Activated T-helper 1 cell treated with anti-CD3 and anti-CD28 coated beads, Interleukin-12 subunit alpha, Interleukin-12 subunit beta, Interleukin-2, Interleukin-4 antibody, amounts not matched to agents 30 ng/mL and 10 ng/mL and 1 ng/mL, durations not matched to agents 14 hours and 24 hours and 36 hours (primary cell): ENCODE results near the gene MBNL2. TPM values are rescaled to one million over a fixed set of nuclear protein-coding genes. Genes with fewer than 3 reads are reported as not detected.
A peak's percentile ranks its signal among the peaks of the same experiment; 100 is the strongest.

Source experiments
- DNase-seq: peaks from one replicate; pipeline ENCODE4 v3.0.0; 2021; ENCODE audit warnings: low spot score
- H3K27ac Mint-ChIP-seq: one replicate; pipeline ENCODE4 v1.8.0; 2021; ENCODE audit warnings: mild to moderate bottlenecking, mixed read lengths
- H3K27me3 Mint-ChIP-seq: one replicate; pipeline ENCODE4 v1.8.0; 2022; ENCODE audit warnings: mild to moderate bottlenecking, moderate library complexity, mixed read lengths; ENCODE audit not compliant: insufficient read depth
- H3K36me3 Mint-ChIP-seq: one replicate; pipeline ENCODE4 v1.8.0; 2021; ENCODE audit warnings: low read depth, mixed read lengths
- H3K4me1 Mint-ChIP-seq: one replicate; pipeline ENCODE4 v1.8.0; 2021; ENCODE audit warnings: low read depth, mixed read lengths
- H3K4me3 Mint-ChIP-seq: one replicate; pipeline ENCODE4 v1.8.0; 2021; ENCODE audit warnings: mild to moderate bottlenecking, moderate library complexity, mixed read lengths
- H3K9me3 Mint-ChIP-seq: one replicate; pipeline ENCODE4 v1.8.0; 2021; ENCODE audit warnings: mixed read lengths
- intact Hi-C: fragments of 100-400 bp; cut with micrococcal nuclease; formaldehyde crosslinking; loops from one replicate; pipeline ENCODE4 v1.15.1; 2024
- total RNA-seq: library from RNA; stranded (reverse); gene quantifications from 2 replicates; pipeline ENCODE4 v1.2.3, GENCODE V29; 2022

MBNL2 gene
- total RNA-seq, 1 donor from 2014 or later: 20.7 TPM

DNA sequence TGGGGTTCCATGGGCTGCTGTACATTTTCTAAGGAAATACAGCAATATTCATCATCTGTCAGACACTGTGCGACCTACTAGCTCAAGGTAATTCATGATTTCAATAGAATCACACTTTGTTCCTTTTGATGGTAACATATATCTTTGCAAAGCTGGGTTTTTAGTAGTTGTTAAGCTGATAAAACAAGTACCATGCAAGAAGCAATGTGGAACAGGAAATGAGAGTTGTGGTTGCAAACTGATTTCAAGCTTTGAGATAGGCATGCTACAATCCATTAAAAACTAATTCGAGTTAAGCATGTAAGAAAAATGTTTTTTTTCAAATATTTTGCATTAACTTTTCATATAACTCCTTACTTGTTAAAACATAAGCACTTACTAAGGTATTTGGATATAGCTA is 6.8 kb upstream of the MBNL2 start:
- H3K9me3 Mint-ChIP-seq: no peaks in the 10 kb centered on the region
- intact Hi-C loops: no loop called here

GRCh38 chr13:97219226-97219625 is 2.9 kb upstream of the MBNL2 start:
- no peak for DNase-seq
- Mint-ChIP-seq H3K4me3 (no peak overlapping the region), H3K4me1 (peaks cover 22% of the 10 kb centered on the region), H3K27me3 (no peaks in the 10 kb centered on the region), H3K27ac (no peak overlapping the region), H3K36me3 (peaks cover 2% of the 10 kb centered on the region), H3K9me3 (no peaks in the 10 kb centered on the region)
- intact Hi-C loops: no loop called here

More for the DNA sequence above, 6.8 kb upstream of the MBNL2 start:
- no peak for DNase-seq
- H3K27me3 Mint-ChIP-seq: peaks cover 2% of the 10 kb centered on the region
- no peak overlapping the region for H3K27ac Mint-ChIP-seq
- H3K4me3 Mint-ChIP-seq: no peak overlapping the region
- H3K4me1 Mint-ChIP-seq: peaks cover 11% of the 10 kb centered on the region
- H3K36me3 Mint-ChIP-seq: no peaks in the 10 kb centered on the region

DNA sequence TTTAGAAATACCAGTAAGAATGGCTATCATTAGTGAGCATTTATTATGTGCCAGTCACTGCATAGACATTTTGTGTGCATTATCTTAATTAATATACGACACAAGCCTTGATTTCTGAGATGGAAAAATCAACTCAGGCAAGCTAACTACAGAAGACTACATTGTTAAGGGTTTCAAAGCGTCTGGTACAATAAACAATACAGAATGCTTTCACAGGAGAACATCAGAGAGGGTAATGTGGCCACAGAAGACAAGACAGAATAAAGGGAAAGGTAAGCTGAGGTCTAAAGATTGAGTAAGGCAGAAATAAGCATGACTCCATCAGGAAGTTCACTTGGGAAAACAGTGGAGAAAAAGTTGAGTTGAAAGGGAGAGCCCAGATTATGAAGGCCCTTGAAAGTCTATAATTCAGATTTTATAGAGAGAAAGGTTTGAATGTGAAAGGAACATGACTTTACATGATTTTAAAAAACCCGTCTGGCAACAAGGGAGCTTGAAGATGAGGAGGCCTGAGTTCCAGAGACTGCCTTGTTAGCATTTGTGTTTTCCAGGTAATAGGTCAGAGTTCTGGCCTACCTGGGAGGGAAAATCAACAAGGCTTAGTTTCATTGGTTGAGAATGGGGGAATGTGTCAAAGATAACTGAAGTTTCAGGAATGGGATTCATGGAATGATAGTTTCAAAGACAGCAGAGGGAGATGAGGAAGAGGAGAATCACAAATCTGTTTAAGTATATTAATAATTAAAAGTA is 1.8 kb upstream of the MBNL2 start:
- no peaks in the 10 kb centered on the region for H3K27me3 Mint-ChIP-seq
- H3K36me3 Mint-ChIP-seq: peaks cover 6% of the 10 kb centered on the region
- no peak overlapping the region for H3K27ac Mint-ChIP-seq
- H3K4me1 Mint-ChIP-seq: peaks cover 33% of the 10 kb centered on the region
- intact Hi-C loops: loop anchor here (5.0 to 10.0 kb wide), 2 partner anchors 757 to 1354 kb away; partner anchors contain the start of gene STK24
- H3K4me3 Mint-ChIP-seq: no peak overlapping the region
- DNase-seq: no peak
- H3K9me3 Mint-ChIP-seq: no peaks in the 10 kb centered on the region

DNA sequence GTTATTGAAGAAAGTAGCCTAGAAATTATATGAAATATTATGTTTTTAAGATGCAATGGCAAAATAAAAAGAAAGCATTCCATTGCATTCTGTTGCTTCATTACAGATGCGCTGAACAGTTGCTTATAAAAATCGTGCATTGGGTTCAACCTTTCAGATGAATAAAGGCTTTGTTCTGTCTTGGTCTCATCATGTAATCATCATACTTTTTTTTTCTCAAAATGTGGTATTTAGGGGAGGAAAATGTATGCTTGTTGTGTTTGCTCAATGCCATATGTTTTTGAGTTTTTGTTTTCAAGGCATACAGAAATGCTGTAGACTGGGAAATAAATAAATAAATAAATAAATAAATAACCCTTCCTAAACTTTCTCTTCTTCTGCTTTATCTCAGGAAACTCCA is 1.1 kb upstream of the MBNL2 start:
- DNase-seq: no peak
- Mint-ChIP-seq H3K27me3 (no peaks in the 10 kb centered on the region), H3K4me3 (no peak overlapping the region), H3K27ac (no peak overlapping the region), H3K4me1 (peaks cover 39% of the 10 kb centered on the region), H3K9me3 (no peaks in the 10 kb centered on the region), H3K36me3 (peaks cover 7% of the 10 kb centered on the region)
- intact Hi-C loops: loop anchor here (5.0 to 10.0 kb wide), 2 partner anchors 756 to 1354 kb away; partner anchors contain the start of gene STK24

GRCh38 chr13:97221466-97221865 is 667 bp upstream of the MBNL2 start:
- Mint-ChIP-seq H3K9me3 (no peaks in the 10 kb centered on the region), H3K4me1 (peaks cover 42% of the 10 kb centered on the region), H3K36me3 (peaks cover 7% of the 10 kb centered on the region), H3K4me3 (no peak overlapping the region), H3K27me3 (no peaks in the 10 kb centered on the region), H3K27ac (no peak overlapping the region)
- DNase-seq: no peak
- intact Hi-C loops: loop anchor here (5.0 to 10.0 kb wide), 2 partner anchors 756 to 1353 kb away; partner anchors contain the start of gene STK24

- H3K4me1 Mint-ChIP-seq: peaks cover 60% of the 10 kb centered on the region
- no peaks in the 10 kb centered on the region for H3K27me3 Mint-ChIP-seq
- H3K9me3 Mint-ChIP-seq: no peaks in the 10 kb centered on the region
- DNase-seq: no peak
- peak overlapping the region; percentile 87 for H3K4me3 Mint-ChIP-seq
- H3K36me3 Mint-ChIP-seq: peaks cover 9% of the 10 kb centered on the region
- intact Hi-C loops: loop anchor here (5.0 to 10.0 kb wide), 2 partner anchors 754 to 1352 kb away; partner anchors contain the start of gene STK24
- peak overlapping the region; percentile 82 for H3K27ac Mint-ChIP-seq
Measured at GRCh38 chr13:97223037-97223710, 1.0 kb downstream of the MBNL2 start.

DNA sequence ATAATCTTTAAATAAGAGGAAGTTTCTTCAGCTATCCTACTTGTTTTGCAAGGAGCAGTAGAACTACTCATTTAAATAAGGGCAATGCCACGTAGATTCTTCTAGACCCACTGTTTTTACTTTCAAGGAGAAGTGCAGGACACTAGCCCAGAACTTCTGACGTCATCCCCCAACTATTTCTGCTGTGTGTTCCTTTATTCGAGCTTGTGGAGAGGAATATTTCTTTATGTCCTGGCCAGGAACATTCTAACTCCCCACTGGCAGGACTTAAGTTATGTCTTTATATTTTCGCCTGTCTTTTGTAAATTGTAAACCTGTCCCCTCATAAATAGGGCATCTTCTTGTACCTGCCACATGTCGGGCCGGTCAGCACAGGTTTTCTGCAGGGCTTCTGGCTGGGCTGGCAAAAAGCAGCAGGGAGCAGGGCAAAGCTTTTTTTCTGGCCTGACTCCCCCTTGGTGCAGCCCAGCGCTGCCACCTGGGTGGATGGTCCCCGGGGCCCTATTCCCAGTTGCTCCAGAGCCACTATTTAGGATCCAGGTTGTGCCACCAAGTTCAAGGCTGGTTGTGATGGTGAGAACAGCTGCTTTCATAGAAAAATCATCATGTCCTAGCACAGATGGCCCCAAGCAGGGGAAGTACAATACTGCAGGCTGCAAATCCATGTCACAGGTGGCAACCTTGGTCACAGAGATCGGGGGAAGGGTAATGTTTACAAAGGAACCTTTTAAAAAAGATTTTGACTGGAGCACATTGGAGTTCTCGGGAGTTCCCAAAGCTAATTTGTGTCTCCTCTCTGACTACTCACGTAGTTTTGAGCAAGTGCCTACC is 1.8 kb downstream of the MBNL2 start:
- DNase-seq: no peak
- peaks cover 60% of the 10 kb centered on the region for H3K4me1 Mint-ChIP-seq
- no peaks in the 10 kb centered on the region for H3K9me3 Mint-ChIP-seq
- H3K27ac Mint-ChIP-seq: peak overlapping the region; percentile 82
- peak overlapping the region; percentile 87 for H3K4me3 Mint-ChIP-seq
- intact Hi-C loops: loop anchor here (5.0 to 10.0 kb wide), 2 partner anchors 753 to 1351 kb away; partner anchors contain the start of gene STK24
- H3K27me3 Mint-ChIP-seq: no peaks in the 10 kb centered on the region
- H3K36me3 Mint-ChIP-seq: peaks cover 9% of the 10 kb centered on the region

DNA sequence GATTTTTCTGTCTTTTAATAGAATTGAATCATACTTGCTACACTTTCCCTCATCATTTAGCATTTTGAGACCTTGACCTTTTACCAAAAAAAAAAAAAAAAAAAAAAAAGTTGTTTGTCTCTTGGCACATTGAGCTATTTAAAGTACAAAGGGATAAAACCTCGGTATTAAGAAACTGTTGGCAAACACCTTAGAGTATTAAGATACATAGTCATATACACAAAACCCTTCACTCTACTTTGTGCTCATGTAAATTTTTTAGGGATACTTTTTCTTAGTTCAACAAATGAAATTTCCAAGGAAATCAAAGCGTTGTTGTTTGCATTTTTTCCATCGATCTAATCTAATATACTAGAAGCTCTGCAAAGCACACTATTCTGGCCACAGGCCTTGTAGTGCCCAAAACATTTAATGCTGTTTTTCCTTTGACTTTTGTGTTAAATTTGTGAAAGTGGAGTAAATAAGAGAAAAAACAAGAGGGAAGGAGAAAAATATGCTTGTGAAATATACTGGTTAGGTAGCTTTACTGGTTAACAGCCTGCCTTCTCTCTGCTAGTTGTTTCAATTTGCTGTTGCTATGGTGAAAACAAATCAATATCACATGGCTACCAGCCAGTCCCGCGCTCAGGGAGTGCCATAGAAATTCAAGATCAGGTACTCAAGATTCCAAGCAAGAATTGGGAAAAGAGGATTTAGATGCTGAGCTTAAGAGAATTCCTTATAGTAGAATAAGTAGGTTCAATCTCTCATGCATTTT is 2.6 kb downstream of the MBNL2 start:
- Mint-ChIP-seq H3K9me3 (no peaks in the 10 kb centered on the region), H3K27ac (peak overlapping the region; percentile 82), H3K36me3 (peaks cover 9% of the 10 kb centered on the region), H3K27me3 (no peaks in the 10 kb centered on the region), H3K4me3 (peak overlapping the region; percentile 87), H3K4me1 (peaks cover 65% of the 10 kb centered on the region)
- no peak for DNase-seq
- intact Hi-C loops: loop anchor here (5.0 to 10.0 kb wide), 2 partner anchors 753 to 1350 kb away; partner anchors contain the start of gene STK24

DNA sequence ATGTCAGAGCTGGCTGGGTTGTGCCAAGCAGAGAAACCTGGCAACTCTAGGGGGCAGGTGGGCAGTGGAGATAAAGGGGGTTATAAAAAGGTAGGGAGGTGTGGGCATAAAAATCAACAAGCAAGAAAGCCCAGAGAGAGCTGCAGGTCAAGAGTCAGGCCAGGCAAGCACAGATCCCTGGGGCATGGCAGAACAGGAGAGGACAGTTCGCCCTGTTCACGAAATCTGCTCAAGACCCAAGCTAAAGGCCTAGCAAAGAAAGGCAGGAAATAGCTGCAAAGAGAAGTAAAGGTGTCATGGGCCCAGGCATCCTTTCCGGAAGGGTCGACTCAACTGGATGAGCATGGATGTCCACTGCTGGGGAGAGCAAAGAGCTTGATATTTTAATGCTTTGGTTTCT is 3.4 kb downstream of the MBNL2 start:
- Mint-ChIP-seq H3K4me3 (peak overlapping the region; percentile 87), H3K27me3 (peaks cover 2% of the 10 kb centered on the region), H3K4me1 (peaks cover 67% of the 10 kb centered on the region), H3K36me3 (peaks cover 9% of the 10 kb centered on the region), H3K9me3 (no peaks in the 10 kb centered on the region), H3K27ac (peak overlapping the region; percentile 42)
- intact Hi-C loops: loop anchor here (10.0 kb wide), 1 partner anchor 1349 kb away; the partner anchor contains the start of gene STK24
- DNase-seq: no peak

GRCh38 chr13:97226013-97226412 is 3.9 kb downstream of the MBNL2 start:
- Mint-ChIP-seq H3K4me1 (peaks cover 67% of the 10 kb centered on the region), H3K27me3 (peaks cover 2% of the 10 kb centered on the region), H3K9me3 (no peaks in the 10 kb centered on the region), H3K4me3 (no peak overlapping the region), H3K36me3 (peaks cover 9% of the 10 kb centered on the region), H3K27ac (no peak overlapping the region)
- DNase-seq: no peak
- intact Hi-C loops: loop anchor here (1.0 to 10.0 kb wide), 4 partner anchors 30 to 1349 kb away; partner anchors contain the start of gene STK24

GRCh38 chr13:97226788-97227627 is 4.9 kb downstream of the MBNL2 start:
- peaks cover 63% of the 10 kb centered on the region for H3K4me1 Mint-ChIP-seq
- no peaks in the 10 kb centered on the region for H3K9me3 Mint-ChIP-seq
- peak overlapping the region; percentile 76 for H3K27ac Mint-ChIP-seq

More at GRCh38 chr13:97226788-97227627, 4.9 kb downstream of the MBNL2 start:
- peak; percentile 26 for DNase-seq
- Mint-ChIP-seq H3K36me3 (peaks cover 9% of the 10 kb centered on the region), H3K4me3 (peak overlapping the region; percentile 82), H3K27me3 (peaks cover 2% of the 10 kb centered on the region)
- intact Hi-C loops: loop anchor here (1.0 to 10.0 kb wide), 4 partner anchors 29 to 1348 kb away; partner anchors contain the start of gene STK24
